Measurements from ENCODE around the gene PYCR2. TPM values are rescaled to one million over a fixed set of nuclear protein-coding genes. Genes with fewer than 3 reads are reported as not detected.

PYCR2 gene
- total and polyA plus RNA-seq, 2 experiments from 2014 or later = 45.1 to 75.9 TPM

DNA sequence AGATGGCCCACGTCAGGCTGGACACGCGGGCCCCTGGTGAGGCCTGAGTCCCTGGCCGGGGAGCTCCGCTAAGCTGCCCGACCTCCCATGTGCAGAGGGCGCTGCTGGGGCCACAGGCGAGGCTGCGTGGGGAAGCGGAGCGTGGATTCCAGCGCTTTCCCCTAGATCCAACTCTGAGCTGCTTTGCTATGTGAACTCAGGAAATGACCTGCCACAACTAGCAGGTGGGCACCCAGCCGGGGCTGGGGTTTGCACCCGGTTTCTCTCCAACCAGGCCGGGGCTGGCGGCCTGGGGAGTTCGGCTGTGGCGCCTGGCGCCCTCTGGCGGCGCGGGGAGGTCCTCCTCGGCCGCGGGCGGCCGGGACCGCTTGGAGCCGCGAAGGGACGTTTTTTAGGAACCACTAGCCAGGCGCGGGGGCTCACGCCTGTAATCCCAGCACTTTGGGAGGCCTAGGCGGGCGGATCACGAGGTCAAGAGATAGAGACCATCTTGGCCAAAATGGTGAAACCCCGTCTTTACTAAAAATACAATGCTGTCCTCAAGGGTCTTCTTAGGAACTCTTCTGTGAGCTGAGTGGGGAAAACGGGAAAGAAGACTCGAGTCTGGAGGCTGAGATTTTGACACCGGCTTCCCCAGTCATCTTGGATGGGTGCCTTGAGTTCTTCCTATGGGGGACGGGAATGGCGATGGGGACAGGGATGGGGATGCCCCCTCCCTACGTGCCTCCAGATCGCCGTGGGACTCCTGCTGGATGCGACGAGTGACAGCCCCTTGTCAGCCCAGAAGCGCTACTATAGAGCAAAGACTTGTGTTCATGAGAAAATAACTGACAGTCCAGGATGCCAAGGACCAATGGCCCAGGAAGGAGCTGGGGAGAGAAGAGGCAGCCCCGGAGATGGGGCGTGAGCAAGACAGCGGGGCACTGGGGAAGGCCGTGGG lies 12.6 kb downstream of the PYCR2 start:
- Histone ChIP-seq H3K4me3 (no peak overlapping the region), H3K27ac (no peak overlapping the region), H3K9me3 (ENCODE audit: low read depth) (no peaks in the 10 kb centered on the region), H3K4me1 (ENCODE audit: low read depth) (no peaks in the 10 kb centered on the region), H3K27me3 (no peaks in the 10 kb centered on the region), H3K36me3 (no peaks in the 10 kb centered on the region)
- peak; percentile 61 to 65 for DNase-seq (ENCODE audit: low read depth in 1 of 2, low spot score in 1 of 2)
- TF ChIP-seq, protein P1, sequence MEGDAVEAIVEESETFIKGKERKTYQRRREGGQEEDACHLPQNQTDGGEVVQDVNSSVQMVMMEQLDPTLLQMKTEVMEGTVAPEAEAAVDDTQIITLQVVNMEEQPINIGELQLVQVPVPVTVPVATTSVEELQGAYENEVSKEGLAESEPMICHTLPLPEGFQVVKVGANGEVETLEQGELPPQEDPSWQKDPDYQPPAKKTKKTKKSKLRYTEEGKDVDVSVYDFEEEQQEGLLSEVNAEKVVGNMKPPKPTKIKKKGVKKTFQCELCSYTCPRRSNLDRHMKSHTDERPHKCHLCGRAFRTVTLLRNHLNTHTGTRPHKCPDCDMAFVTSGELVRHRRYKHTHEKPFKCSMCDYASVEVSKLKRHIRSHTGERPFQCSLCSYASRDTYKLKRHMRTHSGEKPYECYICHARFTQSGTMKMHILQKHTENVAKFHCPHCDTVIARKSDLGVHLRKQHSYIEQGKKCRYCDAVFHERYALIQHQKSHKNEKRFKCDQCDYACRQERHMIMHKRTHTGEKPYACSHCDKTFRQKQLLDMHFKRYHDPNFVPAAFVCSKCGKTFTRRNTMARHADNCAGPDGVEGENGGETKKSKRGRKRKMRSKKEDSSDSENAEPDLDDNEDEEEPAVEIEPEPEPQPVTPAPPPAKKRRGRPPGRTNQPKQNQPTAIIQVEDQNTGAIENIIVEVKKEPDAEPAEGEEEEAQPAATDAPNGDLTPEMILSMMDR (IDR thresholded peaks at IDR 0.05; ENCODE audit: low read depth, low read length) = peak; percentile 92

DNA sequence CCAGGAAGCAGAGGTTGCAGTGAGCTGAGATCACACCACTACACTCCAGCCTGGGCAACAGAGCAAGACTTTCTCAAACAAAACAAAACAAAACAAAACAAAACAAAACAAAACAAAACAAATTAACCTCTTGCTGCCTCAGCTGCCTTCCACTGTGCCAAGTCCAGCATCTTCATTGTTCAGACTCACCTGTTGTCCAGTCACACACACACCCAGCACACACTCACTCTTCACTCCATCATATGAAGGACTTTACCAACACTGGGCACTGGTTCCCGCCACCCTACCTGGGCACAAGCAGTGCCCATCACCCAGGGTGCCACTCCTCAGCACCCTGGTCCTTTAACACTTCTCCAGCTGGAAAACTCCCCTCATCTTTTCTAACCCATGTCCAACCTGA lies 14.6 kb downstream of the PYCR2 start:
- Histone ChIP-seq H3K4me3 (no peak overlapping the region), H3K4me1 (ENCODE audit: low read depth) (no peaks in the 10 kb centered on the region), H3K27ac (no peak overlapping the region), H3K27me3 (no peaks in the 10 kb centered on the region), H3K36me3 (no peaks in the 10 kb centered on the region), H3K9me3 (ENCODE audit: low read depth) (no peaks in the 10 kb centered on the region)
- no peak for DNase-seq (ENCODE audit: low read depth in 1 of 2, low spot score in 1 of 2)
- TF ChIP-seq, protein P1 (IDR thresholded peaks at IDR 0.05; ENCODE audit: low read depth, low read length) = no peak

DNA sequence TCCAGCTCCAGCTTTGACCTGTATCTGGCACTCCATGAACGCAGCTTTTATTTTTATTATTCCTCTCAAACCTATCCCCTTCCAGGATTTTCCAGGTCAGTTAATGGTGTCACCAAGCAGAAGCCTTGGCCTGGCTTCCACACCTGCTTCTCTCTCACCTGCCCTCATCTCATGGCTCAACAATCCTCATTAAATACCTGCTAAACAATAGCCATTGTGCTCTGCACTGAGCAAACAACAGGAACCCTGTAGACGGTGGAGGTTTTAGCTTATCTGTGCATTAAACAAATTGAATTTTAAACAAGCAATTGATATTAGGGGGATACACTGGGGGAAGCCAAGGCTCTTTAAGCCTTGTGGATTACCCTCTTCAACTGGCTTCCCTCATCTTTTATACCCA lies 15.3 kb downstream of the PYCR2 start:
- Histone ChIP-seq H3K27ac (no peak overlapping the region), H3K36me3 (no peaks in the 10 kb centered on the region)
- DNase-seq (ENCODE audit: low read depth in 1 of 2, low spot score in 1 of 2) = no peak

DNA sequence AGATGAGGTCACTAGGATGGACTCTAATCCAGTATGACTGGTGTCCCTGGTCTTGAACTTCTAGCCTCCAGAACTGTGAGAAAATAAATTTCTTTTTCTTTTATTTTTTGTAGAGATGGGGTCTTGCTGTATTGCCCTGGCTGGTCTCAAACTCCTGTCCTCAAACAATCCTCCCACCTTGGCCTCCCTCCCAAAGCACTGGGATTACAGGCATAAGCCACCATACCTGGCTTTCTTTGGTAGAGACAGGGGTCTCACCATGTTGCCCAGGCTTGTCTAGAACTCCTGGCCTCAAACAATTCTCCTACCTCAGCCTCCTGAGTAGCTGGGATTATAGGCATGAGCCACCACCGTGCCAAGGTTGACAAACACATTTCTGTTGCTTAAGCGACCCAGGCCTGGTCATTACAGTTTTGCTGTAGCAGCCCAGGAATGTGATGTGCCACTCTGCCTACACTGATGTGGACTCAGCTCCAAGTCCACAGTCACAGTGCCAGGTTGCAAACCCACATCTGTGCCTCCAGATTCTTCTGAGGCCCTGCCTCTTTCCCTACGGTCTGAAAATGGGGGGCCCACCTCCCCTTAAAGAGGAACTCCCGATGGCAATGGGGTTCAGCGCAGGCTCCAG lies 15.9 kb downstream of the PYCR2 start:
- H3K9me3 ChIP-seq (ENCODE audit: low read depth) = no peaks in the 10 kb centered on the region
- H3K4me3 ChIP-seq = no peak overlapping the region
- no peak overlapping the region for H3K27ac ChIP-seq
- no peaks in the 10 kb centered on the region for H3K4me1 ChIP-seq (ENCODE audit: low read depth)
- no peak for DNase-seq (ENCODE audit: low read depth in 1 of 2, low spot score in 1 of 2)
- H3K27me3 ChIP-seq = no peaks in the 10 kb centered on the region
- TF ChIP-seq, protein P1 (IDR thresholded peaks at IDR 0.05; ENCODE audit: low read depth, low read length) = no peak
- H3K36me3 ChIP-seq = no peaks in the 10 kb centered on the region

More for the DNA sequence above, 15.3 kb downstream of the PYCR2 start:
- H3K4me1 ChIP-seq (ENCODE audit: low read depth) = no peaks in the 10 kb centered on the region
- no peaks in the 10 kb centered on the region for H3K27me3 ChIP-seq
- TF ChIP-seq, protein P1 (IDR thresholded peaks at IDR 0.05; ENCODE audit: low read depth, low read length) = no peak
- no peaks in the 10 kb centered on the region for H3K9me3 ChIP-seq (ENCODE audit: low read depth)
- no peak overlapping the region for H3K4me3 ChIP-seq

DNA sequence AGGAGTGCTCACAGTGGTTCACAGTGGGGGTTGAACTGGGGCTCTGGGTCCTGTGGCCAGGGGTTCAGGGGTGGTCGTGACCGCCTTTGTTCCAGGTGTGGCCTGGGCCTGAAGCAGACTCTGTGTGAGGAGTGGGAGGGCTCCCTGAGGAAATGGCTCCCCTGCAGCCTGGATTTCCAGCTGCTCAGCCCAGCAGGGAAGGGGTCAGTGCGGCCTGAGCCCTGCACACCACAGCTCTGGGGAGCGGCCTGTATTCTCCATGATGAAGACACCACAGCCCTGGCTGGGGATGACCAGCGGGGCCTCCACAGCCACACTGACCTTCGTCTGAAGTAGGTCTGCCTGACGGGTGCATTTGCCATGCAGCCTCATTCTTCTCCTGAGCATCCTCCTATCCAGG lies 16.7 kb downstream of the PYCR2 start:
- H3K4me3 ChIP-seq = no peak overlapping the region
- TF ChIP-seq, protein P1 (IDR thresholded peaks at IDR 0.05; ENCODE audit: low read depth, low read length) = no peak
- no peaks in the 10 kb centered on the region for H3K9me3 ChIP-seq (ENCODE audit: low read depth)
- no peak for DNase-seq (ENCODE audit: low read depth in 1 of 2, low spot score in 1 of 2)
- no peaks in the 10 kb centered on the region for H3K36me3 ChIP-seq
- no peaks in the 10 kb centered on the region for H3K27me3 ChIP-seq
- no peaks in the 10 kb centered on the region for H3K4me1 ChIP-seq (ENCODE audit: low read depth)
- H3K27ac ChIP-seq = no peak overlapping the region
